Measurements from ENCODE around the gene SNTB2. TPM values are rescaled to one million over a fixed set of nuclear protein-coding genes. Genes with fewer than 3 reads are reported as not detected.

Gene SNTB2
- total and polyA plus RNA-seq, 9 of the 15 experiments (the other 6 are each of a cell fraction or from before 2014, with no cell fraction given), result 1.2 to 13.7 (median 5.7) TPM

GRCh38 chr16:69276148-69277115, 89.5 kb downstream of the SNTB2 start (continued):
- no peak for TF ChIP-seq ZBTB34 (CRISPR knock-in tag; IDR thresholded peaks at IDR 0.05)
- TF ChIP-seq RFX1 (IDR thresholded peaks at IDR 0.05), result no peak
- TF ChIP-seq MEIS2 (IDR thresholded peaks at IDR 0.05; ENCODE audit: partially characterized antibody), result no peak
- TF ChIP-seq STAT5B (CRISPR knock-in tag; IDR thresholded peaks at IDR 0.05), result no peak
- no peak for TF ChIP-seq CTCF (IDR thresholded peaks at IDR 0.05 in 2 of 3, conservative IDR thresholded peaks at IDR 0.05 in 1 of 3; ENCODE audit: insufficient read depth in 2 of 3, low read depth in 1 of 3, low read length in 3 of 3)
- TF ChIP-seq PYGO2 (tag; IDR thresholded peaks at IDR 0.05), result no peak
- TF ChIP-seq U2AF1 (optimal IDR thresholded peaks at IDR 0.05; ENCODE audit: low read depth, low read length), result no peak
- no peak for TF ChIP-seq GATAD2A (IDR thresholded peaks at IDR 0.05)
- TF ChIP-seq ZNF143 (CRISPR knock-in tag; IDR thresholded peaks at IDR 0.05), result no peak

Measured in K562 (cell line).